ENCODE data around the gene TDRD1.
"Not testable (repeated sequence)": the region's sequence is repeated elsewhere in the genome, so short reads cannot be mapped to it uniquely, and the experiment has no call there.

Gene TDRD1, protein sequence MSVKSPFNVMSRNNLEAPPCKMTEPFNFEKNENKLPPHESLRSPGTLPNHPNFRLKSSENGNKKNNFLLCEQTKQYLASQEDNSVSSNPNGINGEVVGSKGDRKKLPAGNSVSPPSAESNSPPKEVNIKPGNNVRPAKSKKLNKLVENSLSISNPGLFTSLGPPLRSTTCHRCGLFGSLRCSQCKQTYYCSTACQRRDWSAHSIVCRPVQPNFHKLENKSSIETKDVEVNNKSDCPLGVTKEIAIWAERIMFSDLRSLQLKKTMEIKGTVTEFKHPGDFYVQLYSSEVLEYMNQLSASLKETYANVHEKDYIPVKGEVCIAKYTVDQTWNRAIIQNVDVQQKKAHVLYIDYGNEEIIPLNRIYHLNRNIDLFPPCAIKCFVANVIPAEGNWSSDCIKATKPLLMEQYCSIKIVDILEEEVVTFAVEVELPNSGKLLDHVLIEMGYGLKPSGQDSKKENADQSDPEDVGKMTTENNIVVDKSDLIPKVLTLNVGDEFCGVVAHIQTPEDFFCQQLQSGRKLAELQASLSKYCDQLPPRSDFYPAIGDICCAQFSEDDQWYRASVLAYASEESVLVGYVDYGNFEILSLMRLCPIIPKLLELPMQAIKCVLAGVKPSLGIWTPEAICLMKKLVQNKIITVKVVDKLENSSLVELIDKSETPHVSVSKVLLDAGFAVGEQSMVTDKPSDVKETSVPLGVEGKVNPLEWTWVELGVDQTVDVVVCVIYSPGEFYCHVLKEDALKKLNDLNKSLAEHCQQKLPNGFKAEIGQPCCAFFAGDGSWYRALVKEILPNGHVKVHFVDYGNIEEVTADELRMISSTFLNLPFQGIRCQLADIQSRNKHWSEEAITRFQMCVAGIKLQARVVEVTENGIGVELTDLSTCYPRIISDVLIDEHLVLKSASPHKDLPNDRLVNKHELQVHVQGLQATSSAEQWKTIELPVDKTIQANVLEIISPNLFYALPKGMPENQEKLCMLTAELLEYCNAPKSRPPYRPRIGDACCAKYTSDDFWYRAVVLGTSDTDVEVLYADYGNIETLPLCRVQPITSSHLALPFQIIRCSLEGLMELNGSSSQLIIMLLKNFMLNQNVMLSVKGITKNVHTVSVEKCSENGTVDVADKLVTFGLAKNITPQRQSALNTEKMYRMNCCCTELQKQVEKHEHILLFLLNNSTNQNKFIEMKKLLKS

DNA sequence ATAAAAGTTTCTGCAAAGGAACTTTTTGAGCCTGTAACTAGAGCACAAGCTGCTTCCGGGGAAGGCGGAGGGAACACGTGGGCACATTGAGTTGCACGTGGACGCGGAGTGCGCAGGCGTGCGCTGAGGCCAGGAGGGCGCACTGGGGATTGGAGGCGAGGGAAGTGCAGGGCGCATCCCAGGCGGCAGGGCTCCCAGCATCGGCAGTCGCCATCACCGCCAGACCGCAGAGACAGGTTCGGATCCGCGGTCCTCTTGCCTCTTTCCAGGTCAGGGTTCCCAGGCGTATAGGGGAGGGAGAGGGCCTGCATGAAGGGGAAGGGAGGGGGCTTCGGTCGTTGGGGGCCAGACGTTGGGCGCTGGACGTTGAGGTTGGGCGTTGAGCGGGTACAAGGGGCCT, at the start of gene TDRD1:
TSS of gene TDRD1 (plus strand) at position 206 of the 400 bp plus-strand sequence. CDS start 8,479 bp downstream, outside the sequence.
- DNase-seq (ENCODE audit: low read depth): no peak

DNA sequence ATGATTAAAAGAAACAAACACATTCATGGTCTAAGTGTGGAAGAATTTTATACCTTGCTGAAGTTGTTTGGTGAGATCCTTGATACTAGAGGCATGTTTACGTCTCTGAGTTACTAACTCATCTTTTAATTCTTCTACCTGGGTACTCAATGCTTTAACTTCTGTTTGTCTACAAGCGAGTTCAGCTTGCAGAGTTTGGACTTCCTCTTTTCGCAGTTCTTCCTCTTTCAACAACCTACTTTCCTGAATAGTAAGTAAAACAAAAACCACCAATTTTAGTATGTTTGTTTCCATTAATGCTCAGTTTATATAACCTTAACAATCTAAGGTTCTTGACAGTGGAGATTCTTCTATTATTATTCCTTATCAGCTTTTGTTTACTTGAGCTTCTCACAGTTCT, 48.1 kb upstream of the TDRD1 start:
- no peak for DNase-seq (ENCODE audit: low read depth)

DNA sequence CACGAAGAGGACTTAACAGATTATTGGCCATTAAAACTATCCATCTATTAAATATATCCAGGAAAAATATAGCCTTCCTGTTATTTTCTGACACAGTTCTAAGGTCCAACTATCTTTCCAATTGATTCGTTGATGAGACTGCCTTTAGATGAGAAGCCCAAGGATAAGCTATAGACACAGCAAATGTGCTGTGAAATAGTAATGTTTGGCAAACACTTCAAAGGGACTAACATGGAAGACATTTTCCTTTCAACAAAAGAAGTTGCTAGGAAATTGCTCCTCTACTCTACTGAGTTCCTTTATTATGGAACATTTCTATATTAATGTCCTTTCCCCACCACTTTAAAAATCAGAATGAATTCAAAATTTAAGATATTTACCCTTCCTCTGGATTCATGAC, 43.7 kb upstream of the TDRD1 start:
- DNase-seq (ENCODE audit: low read depth): no peak

DNA sequence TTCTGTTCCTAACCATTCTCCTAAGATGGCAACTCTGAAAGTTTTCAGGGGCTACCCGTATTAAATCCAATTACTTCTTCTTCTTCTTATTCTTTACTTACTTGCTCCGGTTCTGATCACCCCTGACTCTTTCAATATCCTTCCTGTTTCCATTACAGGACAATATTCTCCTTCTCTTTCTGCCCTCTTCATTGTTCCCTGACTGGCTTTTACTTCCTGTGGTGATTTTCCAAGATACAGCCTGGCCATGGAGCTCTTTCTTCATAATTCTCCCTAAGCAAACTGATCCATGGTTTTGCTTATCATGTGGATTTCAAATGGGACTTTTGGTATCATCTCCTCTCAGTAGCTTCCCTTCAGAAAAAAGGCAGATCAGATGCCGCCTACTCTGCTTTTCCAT, 40.6 kb upstream of the TDRD1 start:
- DNase-seq (ENCODE audit: low read depth): no peak

DNA sequence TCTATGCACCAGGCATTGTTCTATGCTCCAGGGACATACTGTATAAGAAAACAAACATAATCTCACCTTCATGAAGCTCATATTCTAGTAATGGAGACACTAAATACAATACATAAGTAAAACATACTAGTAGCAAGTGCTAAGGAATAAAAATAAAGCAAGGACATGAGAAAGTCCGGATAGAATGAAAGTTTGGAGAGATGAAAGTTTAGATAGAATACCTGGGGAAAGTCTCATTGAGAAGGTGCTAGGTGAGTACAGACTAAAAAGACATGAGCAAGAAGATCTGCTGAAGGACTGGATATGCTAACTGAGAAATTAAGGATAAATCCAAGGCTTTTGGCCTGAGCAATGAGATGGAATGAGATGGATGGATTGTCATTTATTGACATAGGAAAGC, 39.1 kb upstream of the TDRD1 start:
- DNase-seq (ENCODE audit: low read depth): no peak

DNA sequence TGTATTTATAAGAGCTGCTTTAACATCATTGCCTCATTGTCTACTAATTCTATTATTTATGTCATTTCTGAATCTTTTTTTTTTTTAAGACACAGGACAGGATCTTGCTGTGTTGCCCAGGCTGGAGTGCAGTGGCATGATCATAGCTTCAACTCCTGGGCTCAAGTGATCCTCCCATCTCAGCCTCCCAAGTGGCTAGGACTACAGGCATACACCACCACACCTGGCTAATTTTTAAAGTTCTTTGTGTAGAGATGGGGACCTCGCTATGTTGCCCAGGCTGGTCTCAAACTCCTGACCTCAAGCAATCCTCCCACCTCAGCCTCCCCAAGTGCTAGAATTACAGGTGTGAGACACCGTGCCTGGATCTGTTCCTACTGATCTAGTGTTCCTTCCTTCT, 38.3 kb upstream of the TDRD1 start:
- not testable (repeated sequence) for DNase-seq (ENCODE audit: low read depth)

DNA sequence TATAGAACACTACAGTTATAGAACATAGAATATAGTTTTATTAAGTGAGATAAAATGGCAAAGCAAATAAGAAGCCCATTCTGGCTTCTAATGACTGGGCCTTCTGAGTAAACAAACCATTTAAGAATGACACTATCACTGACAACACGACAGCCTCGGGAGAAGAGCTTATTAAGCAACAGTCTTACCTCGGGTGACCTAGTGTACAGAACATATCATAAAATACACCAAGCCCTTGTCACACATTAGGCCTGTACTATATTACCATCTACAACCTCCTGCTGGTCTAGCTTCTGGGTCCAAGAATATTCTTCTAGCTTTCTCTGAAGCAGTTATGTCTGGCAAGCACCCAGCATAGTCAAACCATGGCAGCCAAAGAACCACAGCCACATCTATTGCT, 37.1 kb upstream of the TDRD1 start:
- DNase-seq (ENCODE audit: low read depth): no peak

DNA sequence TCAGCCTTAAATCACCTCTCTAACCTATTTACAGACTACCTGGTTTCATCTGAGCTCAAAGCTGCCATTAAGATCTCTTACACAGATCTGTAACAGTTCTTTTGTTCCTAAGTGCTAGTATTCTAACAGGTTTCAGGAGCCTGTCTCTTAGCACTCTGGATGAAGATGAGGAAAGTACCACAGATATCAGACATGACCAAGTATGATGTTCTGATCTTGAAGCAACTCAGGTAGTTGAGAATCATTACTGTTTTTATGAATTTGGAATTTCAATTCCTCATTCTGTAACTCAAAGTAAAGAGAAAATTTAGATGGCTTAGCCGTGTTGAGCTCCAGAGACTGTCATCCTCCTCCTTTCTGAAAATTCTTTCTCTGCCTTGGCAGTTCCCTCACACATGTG, 36.0 kb upstream of the TDRD1 start:
- DNase-seq (ENCODE audit: low read depth): no peak

DNA sequence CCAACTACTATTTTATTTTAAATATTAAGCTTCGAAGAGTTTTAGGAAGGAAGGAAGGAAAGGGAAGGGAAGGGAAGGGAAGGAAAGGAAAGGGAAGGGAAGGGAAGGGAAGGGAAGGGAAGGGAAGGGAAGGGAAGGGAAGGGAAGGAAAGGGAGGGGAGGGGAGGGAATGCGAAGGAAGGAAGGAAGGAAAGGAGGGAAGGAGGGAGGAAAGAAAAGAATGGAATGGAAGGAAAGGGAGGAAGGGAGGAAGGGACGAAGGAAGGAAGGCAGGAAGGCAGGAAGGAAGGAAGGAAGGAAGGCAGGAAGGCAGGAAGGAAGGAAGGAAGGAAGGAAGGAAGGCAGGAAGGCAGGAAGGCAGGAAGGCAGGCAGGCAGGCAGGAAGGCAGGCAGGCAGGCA, 29.7 kb upstream of the TDRD1 start:
- DNase-seq (ENCODE audit: low read depth): not testable (repeated sequence)

DNA sequence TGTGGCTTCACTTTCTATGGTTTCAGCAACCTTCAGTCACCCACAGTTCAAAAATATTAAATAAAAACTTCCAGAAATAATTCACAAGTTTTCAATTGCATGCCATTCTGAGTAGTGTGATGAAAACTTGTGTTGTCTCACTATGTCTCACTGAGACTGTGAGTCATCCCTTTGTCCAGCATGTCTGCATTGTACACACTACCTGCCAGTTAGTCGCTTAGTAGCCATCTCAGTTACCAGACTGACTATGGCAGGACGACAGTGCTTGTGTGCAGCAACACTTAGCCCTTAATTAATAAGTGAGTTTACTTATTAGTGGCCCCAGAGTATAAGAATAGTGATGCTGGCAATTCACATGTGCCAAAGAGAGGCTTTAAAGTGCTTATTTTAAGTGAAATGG, 27.7 kb upstream of the TDRD1 start:
- DNase-seq (ENCODE audit: low read depth): peak; percentile 92

DNA sequence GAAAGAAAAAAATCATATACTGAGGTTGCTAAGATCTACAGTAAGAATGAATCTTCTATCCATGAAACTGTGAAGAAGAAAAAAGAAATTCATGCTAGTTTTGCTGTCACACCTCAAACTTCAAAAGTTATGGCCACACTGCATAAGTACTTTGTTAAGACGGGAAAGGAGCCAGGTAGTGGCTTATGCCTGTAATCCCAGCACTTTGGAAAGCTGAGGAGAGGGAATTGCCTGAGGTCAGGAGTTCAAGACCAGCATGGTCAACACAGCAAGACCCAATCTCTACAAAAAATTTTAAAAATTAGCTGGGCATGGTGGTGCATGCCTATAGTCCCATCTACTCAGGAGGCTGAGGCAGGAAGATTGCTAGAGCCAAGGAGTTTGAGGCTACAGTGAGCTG, 27.3 kb upstream of the TDRD1 start:
- DNase-seq (ENCODE audit: low read depth): no peak

DNA sequence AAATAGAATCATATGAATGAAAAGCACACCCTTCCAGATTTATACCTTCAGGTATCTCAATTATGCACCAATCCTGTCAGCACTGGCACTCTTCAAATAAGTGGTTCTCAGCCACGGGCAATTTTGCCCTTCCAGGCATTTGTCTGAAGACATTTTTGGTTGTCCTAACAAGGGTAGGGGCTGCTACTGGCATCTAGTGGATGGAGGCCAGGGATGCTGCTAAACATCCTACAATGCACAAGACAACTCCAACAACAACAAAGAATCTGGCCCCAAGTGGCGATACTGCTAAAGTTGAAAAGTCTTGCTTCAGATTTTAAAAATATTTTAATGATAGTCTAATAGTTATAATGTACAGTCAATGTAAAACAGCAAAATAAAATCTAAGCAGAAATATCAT, 21.2 kb upstream of the TDRD1 start:
- DNase-seq (ENCODE audit: low read depth): peak; percentile 5

DNA sequence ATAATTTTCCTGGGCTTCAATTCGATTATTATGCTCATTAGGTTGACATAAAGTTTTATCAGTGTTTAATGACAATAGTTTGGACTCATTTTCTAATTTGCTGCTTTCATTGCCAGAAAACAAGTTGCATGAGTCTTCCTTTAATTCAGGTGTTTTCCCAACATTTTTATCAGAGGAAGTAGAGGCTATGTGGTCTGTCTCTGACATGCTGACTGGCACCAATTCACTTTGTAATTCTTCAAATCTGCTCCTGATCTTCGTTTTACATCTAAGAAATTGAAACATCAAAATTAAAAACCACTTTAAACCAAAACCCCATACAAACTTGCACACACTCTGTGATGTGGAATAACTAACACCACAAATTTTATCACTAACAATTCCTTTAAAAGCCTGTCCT, 16.1 kb upstream of the TDRD1 start:
- no peak for DNase-seq (ENCODE audit: low read depth)

DNA sequence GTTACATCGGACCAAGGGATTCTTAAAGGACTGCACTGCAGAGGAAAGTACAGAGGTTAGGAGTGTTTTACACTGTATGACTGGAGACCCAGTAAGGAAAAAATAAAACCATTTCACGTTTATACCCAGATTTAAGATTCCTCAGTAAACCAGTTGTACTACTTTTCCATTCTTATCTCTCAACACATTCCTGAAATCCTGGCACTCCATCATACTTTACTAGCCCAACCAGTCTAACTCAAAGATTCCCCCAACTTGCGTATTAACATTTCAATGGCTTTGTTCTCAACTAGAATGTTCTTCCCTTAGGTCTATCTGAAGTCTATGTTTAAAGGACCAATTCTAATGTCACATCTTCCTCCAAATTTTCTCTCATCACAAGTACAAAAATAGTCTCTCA, 13.1 kb upstream of the TDRD1 start:
- no peak for DNase-seq (ENCODE audit: low read depth)

DNA sequence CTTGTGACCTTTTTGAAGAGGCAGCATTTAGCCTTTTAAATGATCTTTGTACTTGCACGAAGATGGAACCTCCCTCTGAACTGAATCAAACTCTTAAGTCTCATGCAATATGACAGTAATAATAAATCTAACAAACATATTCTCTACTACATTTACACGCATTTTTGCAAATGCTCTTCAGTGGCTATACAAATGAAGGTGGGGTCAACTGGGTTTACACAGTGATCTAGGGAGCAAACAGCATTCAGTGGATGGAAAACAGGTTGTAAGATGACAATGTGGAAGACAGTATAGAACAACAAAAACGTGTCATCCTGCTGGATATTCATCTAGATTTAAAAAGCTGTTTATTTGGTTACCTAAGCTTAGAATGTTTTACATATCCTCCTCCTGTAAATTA, 12.7 kb upstream of the TDRD1 start:
- DNase-seq (ENCODE audit: low read depth): no peak

DNA sequence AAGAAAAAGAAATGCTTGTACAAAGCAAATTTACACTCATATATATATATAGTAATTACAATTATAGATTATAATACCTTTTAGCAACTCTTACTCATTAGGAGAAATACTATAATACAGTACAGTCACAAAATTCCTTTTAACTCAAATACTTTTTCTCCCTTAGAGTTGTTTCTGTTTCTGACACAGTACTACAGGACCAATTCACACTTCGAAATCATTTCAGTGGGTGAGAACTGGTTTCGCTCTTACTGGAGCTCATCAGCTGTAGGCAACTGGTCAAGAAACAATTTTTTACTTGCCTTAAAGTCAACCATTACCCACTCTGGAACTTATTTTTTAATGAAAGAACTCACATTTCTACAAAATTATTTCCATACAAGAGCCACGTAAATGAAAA, 11.2 kb upstream of the TDRD1 start:
- no peak for DNase-seq (ENCODE audit: low read depth)

DNA sequence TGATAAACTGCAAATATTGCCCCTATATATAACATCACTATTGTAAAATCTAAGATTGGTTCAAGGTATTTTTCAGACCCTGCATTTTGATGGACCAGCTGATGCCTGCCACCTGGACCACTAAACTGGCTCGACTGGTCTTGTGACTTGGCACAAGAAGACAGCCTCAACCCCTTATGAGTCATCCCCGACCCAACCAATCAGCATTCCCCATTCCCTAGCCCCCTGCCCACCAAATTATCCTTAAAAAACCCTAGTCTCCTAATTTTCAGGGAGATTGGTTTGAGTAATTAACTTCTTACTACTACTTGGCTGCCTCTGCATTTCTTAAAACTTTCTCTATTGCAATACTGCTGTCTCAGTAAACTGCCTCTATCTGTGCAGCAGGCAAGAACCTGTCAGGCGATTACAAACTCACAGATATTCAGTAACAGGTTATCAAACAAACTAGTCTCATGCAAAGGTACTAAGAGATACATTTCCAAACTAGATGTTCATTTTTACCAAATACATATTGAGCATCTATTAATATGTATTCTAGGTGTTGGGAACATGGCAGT, 10.6 kb upstream of the TDRD1 start:
- no peak for DNase-seq (ENCODE audit: low read depth)

DNA sequence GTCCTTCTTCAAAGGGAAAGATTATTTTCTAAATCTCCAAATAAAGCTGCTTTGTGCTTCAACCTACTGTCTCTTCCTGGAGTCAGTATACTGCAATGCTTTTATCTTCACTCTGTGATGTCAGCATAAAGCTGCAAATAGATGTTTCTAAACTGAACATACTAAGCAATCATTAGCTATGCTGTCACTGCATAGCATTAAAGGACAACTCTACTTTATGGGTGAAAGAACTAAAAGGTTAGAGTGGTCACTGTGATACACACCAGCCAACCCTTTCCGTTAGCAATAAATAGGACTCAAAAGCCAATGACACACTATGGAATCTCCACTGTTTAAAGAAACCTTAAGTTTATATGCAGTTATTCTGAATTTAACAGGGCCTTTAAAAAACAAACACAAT, 6.9 kb upstream of the TDRD1 start:
- peak; percentile 17 for DNase-seq (ENCODE audit: low read depth)

DNA sequence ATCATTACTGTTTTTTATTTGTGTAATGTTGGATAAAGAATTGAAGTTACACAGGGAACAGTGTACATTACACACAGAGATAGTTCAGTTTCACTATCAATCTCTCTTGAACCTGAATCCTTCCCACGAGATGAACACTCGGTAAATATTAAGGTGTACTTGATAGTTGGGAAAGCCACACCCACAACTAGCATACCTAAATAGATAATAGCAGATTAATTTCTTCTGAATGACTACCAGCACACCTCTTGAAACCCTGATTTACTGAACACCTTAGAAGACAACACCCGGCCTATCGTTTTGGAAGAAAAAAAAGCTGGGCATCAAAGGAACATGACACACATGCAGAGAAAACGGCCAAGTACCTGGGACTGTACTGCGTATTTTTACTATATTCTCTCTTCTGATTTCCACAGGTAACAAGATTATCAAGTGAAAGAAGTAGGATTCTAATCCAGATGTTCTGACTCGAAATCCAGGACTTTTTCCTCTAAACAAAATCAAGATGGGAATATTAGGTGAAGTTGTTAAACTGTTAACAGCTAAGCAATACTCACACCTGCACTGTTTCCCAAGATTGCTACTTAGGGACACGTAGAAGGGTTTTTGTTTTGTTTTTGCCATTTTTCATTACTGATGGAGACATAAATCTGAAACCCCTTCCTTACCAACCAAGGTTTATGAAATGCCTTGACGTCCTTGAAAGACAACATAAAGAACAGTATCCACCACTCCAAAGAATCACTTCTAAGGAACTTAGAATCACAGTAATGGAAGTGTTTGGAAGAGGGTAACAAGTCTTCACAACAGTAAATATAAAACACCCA, 6.2 kb upstream of the TDRD1 start:
- peak; percentile 14 for DNase-seq (ENCODE audit: low read depth)

DNA sequence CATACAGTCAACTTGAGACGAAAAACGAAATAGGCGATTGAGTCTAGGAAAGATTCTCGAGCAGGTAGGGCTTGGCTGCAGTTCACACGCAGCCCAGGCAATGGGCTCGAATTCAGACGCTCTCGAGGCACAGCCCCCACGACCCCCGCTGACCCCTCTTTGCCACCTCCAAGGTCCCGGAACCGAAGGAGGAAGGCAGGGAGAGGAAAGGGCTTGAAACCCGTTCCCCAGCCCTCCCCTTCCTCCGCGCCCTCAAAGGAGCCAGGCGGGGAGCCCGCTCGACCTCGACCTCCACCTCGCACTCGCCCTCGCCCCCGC, 5.6 kb upstream of the TDRD1 start:
- DNase-seq (ENCODE audit: low read depth): no peak

DNA sequence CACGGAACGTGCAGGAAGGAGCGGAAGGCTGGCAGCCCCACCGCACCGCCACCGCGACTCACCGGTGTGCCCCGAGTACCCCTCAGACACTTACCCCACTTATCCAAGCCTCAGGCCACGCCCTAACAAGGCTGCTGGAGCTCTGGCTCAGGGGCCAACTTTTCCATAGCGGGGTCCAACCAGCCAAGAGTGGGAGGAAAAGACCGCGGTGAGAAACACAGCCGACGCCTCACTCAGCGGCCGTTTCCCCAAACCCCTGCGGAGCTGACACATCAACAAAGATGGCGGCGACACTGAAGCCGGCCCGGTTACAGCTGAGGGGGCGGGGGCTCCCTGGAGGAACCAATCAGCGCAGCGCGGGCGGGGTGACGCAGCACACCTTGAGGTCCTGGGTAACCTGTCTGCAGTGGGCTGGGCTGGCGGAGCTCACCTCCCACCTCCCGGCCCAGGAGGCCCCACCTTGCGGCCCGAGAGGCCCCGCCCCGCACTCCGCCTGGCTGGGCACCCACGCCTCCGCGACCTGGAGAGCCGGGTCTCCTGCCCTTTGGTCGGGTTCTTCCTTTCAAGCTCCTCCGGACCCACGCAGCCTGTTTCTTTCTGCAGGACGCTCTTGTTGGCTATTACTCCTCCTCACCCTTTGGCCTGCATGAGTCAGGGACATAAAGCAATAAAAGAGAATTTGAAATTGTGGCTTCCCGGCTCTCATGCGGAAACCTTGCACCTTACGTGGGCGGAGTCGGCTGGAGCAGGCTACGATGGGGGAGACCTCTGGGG, 5.0 kb upstream of the TDRD1 start, which contains the start of gene CCDC186:
TSS of gene CCDC186 (minus strand) at position 283 of the 774 bp plus-strand sequence. CDS start 10,935 bp downstream, outside the sequence.
- peak; percentile 93 for DNase-seq (ENCODE audit: low read depth)
